ENCODE measurements around the gene PER2. TPM values are rescaled to one million over a fixed set of nuclear protein-coding genes. Genes with fewer than 3 reads are reported as not detected.

Gene PER2
- total RNA-seq, 2 experiments from 2014 or later = 14.6 to 17.6 TPM

DNA sequence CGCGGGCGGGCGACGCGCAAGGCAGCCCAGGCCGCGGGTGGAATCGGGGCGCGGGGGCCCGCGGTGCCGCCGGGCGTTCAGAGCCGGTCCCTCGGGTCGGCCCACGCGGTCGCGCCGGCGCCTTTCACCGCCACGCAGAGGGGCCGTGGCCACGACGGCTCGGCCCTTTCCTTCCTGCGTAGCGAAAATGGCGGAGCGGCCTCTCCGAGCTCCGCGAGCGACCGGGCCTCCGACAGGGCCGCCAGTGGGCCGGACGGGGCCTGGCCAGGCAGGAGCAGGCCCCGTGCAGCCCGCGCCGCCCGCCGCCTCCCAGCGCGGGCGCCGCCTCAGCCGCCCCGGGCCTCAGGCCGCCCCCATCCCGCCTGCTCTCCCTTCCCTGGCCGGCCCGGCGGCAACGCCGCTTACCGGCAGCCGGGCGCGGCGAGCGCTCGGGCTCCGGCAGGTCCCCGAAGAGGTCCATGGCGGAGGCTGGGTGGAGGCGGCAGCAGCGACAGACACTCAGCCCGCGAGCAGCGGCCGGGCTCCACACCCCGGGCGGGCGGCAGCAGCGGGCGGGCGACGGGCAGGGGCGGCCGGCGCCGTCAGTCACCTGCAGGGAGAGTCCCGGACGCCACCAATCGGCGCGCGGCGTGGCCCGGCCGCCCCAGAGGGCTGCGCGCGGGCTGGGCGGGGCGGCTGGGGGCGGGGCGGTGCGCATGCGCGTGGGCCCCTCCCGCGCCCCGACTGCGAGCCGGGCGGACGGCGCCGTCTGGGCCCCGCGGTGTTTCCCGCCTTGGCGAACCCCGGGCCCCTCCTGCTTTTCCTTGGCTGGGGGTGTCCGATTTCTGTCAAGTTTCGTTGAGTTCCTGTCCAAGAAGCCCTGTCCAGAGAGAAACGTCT lies 85.1 kb downstream of the PER2 start, which contains the start of gene ILKAP:
Gene ILKAP (minus strand): TSS at position 602 of the 879 bp plus-strand sequence. CDS start 142 bp downstream, at position 460.
- peaks cover 46% of the 10 kb centered on the region for H3K4me1 Mint-ChIP-seq (ENCODE audit: low read depth)
- ChIA-PET POLR2A (interaction anchor here (0.8 to 2.0 kb wide), 6 partner anchors 28 to 530 kb away, joined by 3 to 9 read pairs (median 3); partner anchors contain the start of gene SCLY), CTCF (interaction anchor here (0.6 to 3.6 kb wide), 2 partner anchors 19 to 61 kb away, joined by 3 to 17 read pairs; no protein-coding TSS in a partner anchor)
- ATAC-seq = peak; percentile 98
- peak within 1 kb of the TSS; percentile 86 for H3K4me3 Mint-ChIP-seq
- H3K27me3 Mint-ChIP-seq (ENCODE audit: low read depth) = no peaks in the 10 kb centered on the region
- peaks cover 27% of the 10 kb centered on the region for H3K36me3 Mint-ChIP-seq (ENCODE audit: low read depth)
- DNase-seq = peak; percentile 88
- H3K9me3 Mint-ChIP-seq (ENCODE audit: insufficient read depth) = no peaks in the 10 kb centered on the region
- peak within 1 kb of the TSS; percentile 83 for H3K27ac Mint-ChIP-seq

DNA sequence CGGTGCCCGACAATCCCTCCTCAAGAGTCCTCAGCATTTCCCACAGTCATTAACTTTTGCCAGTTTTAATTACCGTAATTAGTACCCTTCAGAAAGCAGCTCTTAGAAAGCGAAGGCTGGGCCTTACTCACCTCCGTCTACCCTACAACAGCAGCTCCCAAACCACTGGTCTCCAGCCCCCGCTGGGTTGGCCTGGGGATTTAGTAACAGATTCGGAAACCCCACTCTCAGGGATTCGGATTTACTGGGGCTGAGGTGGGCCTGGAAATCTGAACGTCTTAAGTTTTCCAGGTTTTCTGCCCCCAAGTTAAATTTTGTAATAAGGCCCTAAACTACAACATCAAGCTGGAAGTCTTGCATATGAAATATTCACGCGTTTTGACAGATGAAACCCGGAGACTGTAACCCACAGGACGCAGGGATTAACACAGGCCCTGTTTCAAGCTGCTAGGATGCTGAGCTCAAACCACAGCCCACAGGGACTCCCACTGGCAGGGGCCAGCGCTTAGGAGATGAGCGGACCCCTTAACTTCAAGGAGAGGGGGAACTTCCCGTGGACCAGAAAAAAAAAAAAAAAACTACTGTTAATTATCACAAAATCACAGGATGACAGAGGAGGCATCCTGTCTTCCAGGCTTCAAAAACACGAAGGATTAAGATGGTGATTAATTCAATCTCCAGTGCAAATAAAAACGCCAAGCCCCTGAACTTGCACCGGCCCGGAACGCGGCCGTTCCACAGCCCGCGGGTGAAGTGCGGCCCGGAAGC lies 85.9 kb downstream of the PER2 start:
- Mint-ChIP-seq H3K36me3 (ENCODE audit: low read depth) (peaks cover 30% of the 10 kb centered on the region), H3K27ac (peak overlapping the region; percentile 81), H3K4me3 (peak overlapping the region; percentile 86), H3K27me3 (ENCODE audit: low read depth) (no peaks in the 10 kb centered on the region), H3K9me3 (ENCODE audit: insufficient read depth) (no peaks in the 10 kb centered on the region), H3K4me1 (ENCODE audit: low read depth) (peaks cover 49% of the 10 kb centered on the region)
- peak; percentile 39 for DNase-seq
- CTCF ChIA-PET = interaction anchor here (0.6 to 3.6 kb wide), 5 partner anchors 13 to 284 kb away, joined by 3 to 17 read pairs (median 3); no protein-coding TSS in a partner anchor
- POLR2A ChIA-PET = interaction anchor here (0.8 to 2.0 kb wide), 5 partner anchors 9 to 529 kb away, joined by 3 to 9 read pairs (median 4); partner anchors contain the start of gene SCLY
- ATAC-seq = no peak

Other genes with a start within 250 kb of the PER2 start
- gene SCLY, start 227.6 kb downstream of the PER2 start, total RNA-seq = 10 to 100 TPM; 34.1 to 40.4 TPM
- gene ESPNL, start 188.3 kb downstream of the PER2 start, total RNA-seq = under 1 TPM; 0.10 to 0.13 TPM
- gene KLHL30, start 149.9 kb downstream of the PER2 start, total RNA-seq = not detected
- under 1 TPM; 0.37 to 0.50 TPM for gene ERFE, start 129.6 kb downstream of the PER2 start, total RNA-seq
- 10 to 100 TPM; 58.3 to 62.7 TPM for gene ILKAP, start 84.9 kb downstream of the PER2 start, total RNA-seq
- gene HES6, start 48.6 kb downstream of the PER2 start, total RNA-seq = 1 to 10 TPM; 4.7 to 4.8 TPM
- 1 to 10 TPM; 7.1 to 7.5 TPM for gene TRAF3IP1, start 31.9 kb upstream of the PER2 start, total RNA-seq
- 10 to 100 TPM; 27.9 to 31.0 TPM for gene ASB1, start 138.3 kb upstream of the PER2 start, total RNA-seq

Data from activated CD8-positive, alpha-beta T cell treated with anti-CD3 and anti-CD28 coated beads, Interleukin-2, amount 10 ng/mL, durations not matched to agents 7 days and 5 days (primary cell).